Esophagus muscularis mucosa (tissue), 4 donors: ENCODE results near the gene LELP1.

Experiments used
- EP300 ChIP-seq: sonication (generic); formaldehyde crosslinking; IDR thresholded peaks from one replicate; pipeline ENCODE4 v1.6.1; 2017; ENCODE audit warnings: antibody characterized with exemption
- POLR2A ChIP-seq: fragments of 450-650 bp; IDR thresholded peaks from one replicate; pipeline ENCODE4 v1.6.1; 2017; ENCODE audit warnings: antibody characterized with exemption, moderate library complexity, mild to moderate bottlenecking, low read depth
- POLR2AphosphoS5 ChIP-seq, 2 donors: sonication (generic); formaldehyde crosslinking; IDR thresholded peaks; one replicate each; pipeline ENCODE4 v1.6.1; 2017; ENCODE audit warnings: antibody characterized with exemption in 2 of 2
- TF ChIP-seq, protein P1 (sequence below), 3 experiments: fragments of 200-600 bp in 2 of 3; fragments of 450-650 bp in 1 of 3; sonication (generic) in 2 of 3; IDR thresholded peaks; one replicate each; pipeline ENCODE4 v1.5.1; 2017 to 2019; ENCODE audit warnings: antibody characterized with exemption in 3 of 3, mild to moderate bottlenecking in 2 of 3, moderate library complexity in 1 of 3

DNA sequence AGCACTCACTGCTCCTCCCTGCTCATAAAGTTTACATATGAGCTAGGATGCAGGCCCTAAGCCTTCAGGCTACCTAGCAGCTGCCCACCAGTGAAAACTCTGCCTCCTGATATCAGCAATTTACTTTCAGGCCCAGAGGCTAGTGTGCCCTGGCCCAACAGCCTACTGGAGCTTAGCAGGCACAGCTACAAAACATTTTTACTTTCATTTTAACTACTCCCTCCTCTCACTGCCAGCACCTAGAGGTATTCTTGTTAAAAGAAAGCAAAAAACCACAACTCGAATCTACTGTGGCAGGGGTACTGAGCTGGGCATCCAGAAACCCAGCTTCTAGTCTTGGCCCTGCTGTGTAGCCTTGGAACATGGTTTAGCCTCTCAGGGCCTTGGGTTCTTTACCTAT is 50.5 kb downstream of the LELP1 start:
- TF ChIP-seq, protein P1, sequence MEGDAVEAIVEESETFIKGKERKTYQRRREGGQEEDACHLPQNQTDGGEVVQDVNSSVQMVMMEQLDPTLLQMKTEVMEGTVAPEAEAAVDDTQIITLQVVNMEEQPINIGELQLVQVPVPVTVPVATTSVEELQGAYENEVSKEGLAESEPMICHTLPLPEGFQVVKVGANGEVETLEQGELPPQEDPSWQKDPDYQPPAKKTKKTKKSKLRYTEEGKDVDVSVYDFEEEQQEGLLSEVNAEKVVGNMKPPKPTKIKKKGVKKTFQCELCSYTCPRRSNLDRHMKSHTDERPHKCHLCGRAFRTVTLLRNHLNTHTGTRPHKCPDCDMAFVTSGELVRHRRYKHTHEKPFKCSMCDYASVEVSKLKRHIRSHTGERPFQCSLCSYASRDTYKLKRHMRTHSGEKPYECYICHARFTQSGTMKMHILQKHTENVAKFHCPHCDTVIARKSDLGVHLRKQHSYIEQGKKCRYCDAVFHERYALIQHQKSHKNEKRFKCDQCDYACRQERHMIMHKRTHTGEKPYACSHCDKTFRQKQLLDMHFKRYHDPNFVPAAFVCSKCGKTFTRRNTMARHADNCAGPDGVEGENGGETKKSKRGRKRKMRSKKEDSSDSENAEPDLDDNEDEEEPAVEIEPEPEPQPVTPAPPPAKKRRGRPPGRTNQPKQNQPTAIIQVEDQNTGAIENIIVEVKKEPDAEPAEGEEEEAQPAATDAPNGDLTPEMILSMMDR (IDR thresholded peaks at IDR 0.05) = no peak
- TF ChIP-seq POLR2AphosphoS5 (IDR thresholded peaks at IDR 0.05) (no peak), POLR2A (no peak), EP300 (no peak)
